MCF 10A (cell line): ENCODE data around the gene AP1G2. TPM values are rescaled to one million over a fixed set of nuclear protein-coding genes. Genes with fewer than 3 reads are reported as not detected.
"Not testable (repeated sequence)": the region's sequence is repeated elsewhere in the genome, so short reads cannot be mapped to it uniquely, and the experiment has no call there.

Experiments
- BruUV-seq: library from RNA; stranded (reverse); fragments of 400-500 nt; replicated peaks from 2 replicates; lab custom pipeline; 2021; lab: Mats Ljungman, UMichigan
- CTCF ChIA-PET: fragments of 300-600 bp; sonication (Branson Sonifier 250); formaldehyde crosslinking; extraction: SDS; loops from one replicate; lab custom pipeline; 2021; ENCODE audit warnings: antibody characterized with exemption, inconsistent platforms; lab: Yijun Ruan, JAX
- POLR2A ChIA-PET: fragments of 300-600, 350-650 bp; sonication (Branson Sonifier 250); formaldehyde crosslinking; extraction: SDS; loops from one replicate; lab custom pipeline; 2020; ENCODE audit warnings: antibody characterized with exemption, inconsistent platforms; lab: Yijun Ruan, JAX
- DNase-seq: peaks from one replicate; pipeline ENCODE4 v3.0.0-alpha.2; 2018; ENCODE audit not compliant: unreplicated experiment
- H3K27ac Mint-ChIP-seq: one replicate; pipeline ENCODE4 v1.8.0; 2022; ENCODE audit warnings: mild to moderate bottlenecking, low read depth, mixed read lengths; ENCODE audit not compliant: unreplicated experiment
- H3K27me3 Mint-ChIP-seq: one replicate; pipeline ENCODE4 v1.8.0; 2022; ENCODE audit warnings: mixed read lengths; ENCODE audit not compliant: insufficient read depth, unreplicated experiment
- H3K36me3 Mint-ChIP-seq: one replicate; pipeline ENCODE4 v1.8.0; 2022; ENCODE audit warnings: mild to moderate bottlenecking, moderate library complexity, mixed read lengths; ENCODE audit not compliant: insufficient read depth, unreplicated experiment
- H3K4me1 Mint-ChIP-seq: one replicate; pipeline ENCODE4 v1.8.0; 2022; ENCODE audit warnings: mixed read lengths; ENCODE audit not compliant: insufficient read depth, unreplicated experiment
- H3K4me3 Mint-ChIP-seq: one replicate; pipeline ENCODE4 v1.8.0; 2022; ENCODE audit warnings: mild to moderate bottlenecking, moderate library complexity, mixed read lengths; ENCODE audit not compliant: unreplicated experiment
- H3K9me3 Mint-ChIP-seq: one replicate; pipeline ENCODE4 v1.8.0; 2022; ENCODE audit warnings: mixed read lengths; ENCODE audit not compliant: unreplicated experiment
- CTCF ChIP-seq: fragments of 200-600 bp; IDR thresholded peaks from one replicate; pipeline ENCODE4 v1.8.0; 2022; ENCODE audit warnings: antibody characterized with exemption, mild to moderate bottlenecking; ENCODE audit not compliant: unreplicated experiment
- intact Hi-C: fragments of 100-400 bp; cut with micrococcal nuclease; formaldehyde crosslinking; loops from 2 replicates; pipeline ENCODE4 v1.14.1; 2022
- total RNA-seq: library from RNA; stranded (reverse); gene quantifications from 2 replicates; pipeline ENCODE4 v1.2.3, GENCODE V29; 2022

AP1G2 gene
- total RNA-seq, 1 experiment from 2014 or later, result 89.2 TPM

GRCh38 chr14:23600322-23600707 is 32.7 kb upstream of the AP1G2 start:
- H3K27ac Mint-ChIP-seq, result no peak overlapping the region
- POLR2A ChIA-PET, result no interaction called here
- no peak overlapping the region for H3K4me3 Mint-ChIP-seq
- intact Hi-C loops, result no loop called here
- BruUV-seq, result no TSS peak
- H3K27me3 Mint-ChIP-seq, result peaks cover 11% of the 10 kb centered on the region
- CTCF ChIA-PET, result interaction anchor here (0.8 to 2.4 kb wide), 4 partner anchors 11 to 330 kb away, joined by 3 to 5 read pairs (median 4); no protein-coding TSS in a partner anchor
- no peak for DNase-seq
- no peaks in the 10 kb centered on the region for H3K4me1 Mint-ChIP-seq
- H3K36me3 Mint-ChIP-seq, result no peaks in the 10 kb centered on the region
- TF ChIP-seq CTCF, result no peak
- H3K9me3 Mint-ChIP-seq, result no peaks in the 10 kb centered on the region

GRCh38 chr14:23594191-23594590 is 26.6 kb upstream of the AP1G2 start:
- BruUV-seq, POLR2A ChIA-PET, H3K9me3 Mint-ChIP-seq, intact Hi-C loops, H3K4me1 Mint-ChIP-seq, H3K27ac Mint-ChIP-seq, H3K4me3 Mint-ChIP-seq, DNase-seq, H3K36me3 Mint-ChIP-seq: not testable (repeated sequence)
- peaks cover 12% of the 10 kb centered on the region for H3K27me3 Mint-ChIP-seq
- CTCF ChIA-PET, result interaction anchor here (0.6 to 1.4 kb wide), 4 partner anchors 13 to 318 kb away, joined by 3 to 5 read pairs (median 4); no protein-coding TSS in a partner anchor

- ChIA-PET CTCF (interaction anchor here (0.5 to 4.6 kb wide), 15 partner anchors 11 to 340 kb away, joined by 3 to 45 read pairs (median 3); partner anchors contain the start of gene DHRS2), POLR2A (interaction anchor here (2.1 kb wide), 1 partner anchor 42 kb away, joined by 11 read pairs; no protein-coding TSS in a partner anchor)
- Mint-ChIP-seq H3K4me1 (no peaks in the 10 kb centered on the region), H3K4me3 (no peak overlapping the region), H3K36me3 (no peaks in the 10 kb centered on the region), H3K27me3 (no peaks in the 10 kb centered on the region), H3K9me3 (peaks cover 10% of the 10 kb centered on the region), H3K27ac (no peak overlapping the region)
- intact Hi-C loops, result no loop called here
- DNase-seq, result no peak
- TF ChIP-seq CTCF, result no peak
- BruUV-seq, result no TSS peak
Observed at GRCh38 chr14:23590198-23590597, 22.6 kb upstream of the AP1G2 start.

GRCh38 chr14:23589606-23590005 is 22.0 kb upstream of the AP1G2 start:
- H3K4me1 Mint-ChIP-seq, result no peaks in the 10 kb centered on the region
- H3K27me3 Mint-ChIP-seq, result no peaks in the 10 kb centered on the region
- no peak for TF ChIP-seq CTCF
- intact Hi-C loops, result loop anchor here (1.0 to 5.0 kb wide), 3 partner anchors 138 to 341 kb away; no protein-coding TSS in a partner anchor
- no TSS peak for BruUV-seq
- H3K9me3 Mint-ChIP-seq, result peaks cover 10% of the 10 kb centered on the region
- no peaks in the 10 kb centered on the region for H3K36me3 Mint-ChIP-seq
- no peak overlapping the region for H3K4me3 Mint-ChIP-seq
- no peak overlapping the region for H3K27ac Mint-ChIP-seq
- ChIA-PET CTCF (interaction anchor here (0.5 to 4.6 kb wide), 28 partner anchors 8 to 740 kb away, joined by 3 to 45 read pairs (median 5); partner anchors contain the start of gene DHRS2), POLR2A (interaction anchor here (1.4 to 2.1 kb wide), 2 partner anchors 43 to 321 kb away, joined by 6 to 11 read pairs; no protein-coding TSS in a partner anchor)
- DNase-seq, result no peak
